Rectal smooth muscle tissue (tissue), 1 donor: ENCODE results near the gene KRTAP3-1.
A peak's percentile ranks its signal among the peaks of the same experiment; 100 is the strongest.

Source experiments
- H3K27ac ChIP-seq: one replicate; pipeline ENCODE4 v1.7.0; 2013; ENCODE audit warnings: low read depth, low read length, inconsistent platforms
- H3K27me3 ChIP-seq: one replicate; pipeline ENCODE4 v1.7.0; 2013; ENCODE audit warnings: low read length; ENCODE audit not compliant: control insufficient read depth, insufficient read depth
- H3K36me3 ChIP-seq: one replicate; pipeline ENCODE4 v1.7.0; 2013; ENCODE audit warnings: low read length; ENCODE audit not compliant: control insufficient read depth, insufficient read depth
- H3K4me1 ChIP-seq: one replicate; pipeline ENCODE4 v1.7.0; 2013; ENCODE audit warnings: low read length; ENCODE audit not compliant: control insufficient read depth, insufficient read depth
- H3K4me3 ChIP-seq: one replicate; pipeline ENCODE4 v1.7.0; 2013; ENCODE audit warnings: low read length
- H3K9ac ChIP-seq: one replicate; pipeline ENCODE4 v1.7.0; 2013; ENCODE audit warnings: low read length

KRTAP3-1 gene

GRCh38 chr17:40961591-40961990, 47.3 kb downstream of the KRTAP3-1 start:
- Histone ChIP-seq H3K36me3 (no peaks in the 10 kb centered on the region), H3K27ac (no peak overlapping the region), H3K27me3 (no peaks in the 10 kb centered on the region), H3K9ac (no peak overlapping the region), H3K4me1 (no peaks in the 10 kb centered on the region), H3K4me3 (no peak overlapping the region)

- H3K27ac ChIP-seq = no peak overlapping the region
- no peaks in the 10 kb centered on the region for H3K4me1 ChIP-seq
- no peaks in the 10 kb centered on the region for H3K27me3 ChIP-seq
- no peaks in the 10 kb centered on the region for H3K36me3 ChIP-seq
- no peak overlapping the region for H3K9ac ChIP-seq
- peak overlapping the region; percentile 13 for H3K4me3 ChIP-seq
Observed at GRCh38 chr17:40960144-40960543, 48.8 kb downstream of the KRTAP3-1 start.
